Measurements from ENCODE around the gene KCNQ5. TPM values are rescaled to one million over a fixed set of nuclear protein-coding genes. Genes with fewer than 3 reads are reported as not detected.

Gene KCNQ5
- polyA plus RNA-seq, 1 donor (not counting 4 experiments of a cell fraction or from before 2014, with no cell fraction given): 3.4 TPM

- DNase-seq (ENCODE audit: low read depth, low spot score) (no peak), FAIRE-seq (no peak)
- H3K4me2 ChIP-seq (ENCODE audit: control insufficient read depth, extremely low read depth, insufficient read depth, low read depth, low read length): no peak overlapping the region
- no peak overlapping the region for H3K9ac ChIP-seq (ENCODE audit: control insufficient read depth, extremely low read depth, insufficient read depth, low read length)
- H3K36me3 ChIP-seq (ENCODE audit: control insufficient read depth in 2 of 2, extremely low read depth in 1 of 2, insufficient read depth in 2 of 2, low read length in 2 of 2): no peaks in the 10 kb centered on the region
- H3K9me1 ChIP-seq (ENCODE audit: control insufficient read depth, extremely low read depth, insufficient read depth, low read length): no peaks in the 10 kb centered on the region
- no peak overlapping the region for H3K4me3 ChIP-seq (ENCODE audit: control insufficient read depth in 2 of 3, extremely low read depth in 1 of 3, insufficient read depth in 2 of 3, low read depth in 1 of 3, low read length in 3 of 3)
- TF ChIP-seq EZH2 (IDR thresholded peaks at IDR 0.05; ENCODE audit: low read length) (no peak), CTCF (optimal IDR thresholded peaks at IDR 0.05 in 1 of 3, IDR thresholded peaks at IDR 0.05 in 1 of 3, conservative IDR thresholded peaks at IDR 0.05 in 1 of 3; ENCODE audit: extremely low read depth in 1 of 3, insufficient read depth in 2 of 3, low read length in 3 of 3) (no peak)
- no peaks in the 10 kb centered on the region for H3K9me3 ChIP-seq (ENCODE audit: control insufficient read depth, low read depth, low read length)
- no peaks in the 10 kb centered on the region for H3K27me3 ChIP-seq (ENCODE audit: control insufficient read depth, extremely low read depth, insufficient read depth, low read length)
- no peaks in the 10 kb centered on the region for H3K4me1 ChIP-seq (ENCODE audit: control insufficient read depth, extremely low read depth, insufficient read depth, low read length)
- no peak overlapping the region for H3K27ac ChIP-seq (ENCODE audit: control insufficient read depth, insufficient read depth, low read length)
- no peaks in the 10 kb centered on the region for H4K20me1 ChIP-seq (ENCODE audit: control insufficient read depth, extremely low read depth, insufficient read depth, low read length)
- H2AFZ ChIP-seq (ENCODE audit: control insufficient read depth, low read length): no peak overlapping the region
- H3K79me2 ChIP-seq (ENCODE audit: control insufficient read depth, insufficient read depth, low read length): no peaks in the 10 kb centered on the region
- dilution Hi-C loops (cut with MboI; ENCODE audit: extremely low pct_ligation_motif_present, low sequenced_read_pairs): no loop called here
Measured at GRCh38 chr6:73006146-73006545, 384.3 kb downstream of the KCNQ5 start.

DNA sequence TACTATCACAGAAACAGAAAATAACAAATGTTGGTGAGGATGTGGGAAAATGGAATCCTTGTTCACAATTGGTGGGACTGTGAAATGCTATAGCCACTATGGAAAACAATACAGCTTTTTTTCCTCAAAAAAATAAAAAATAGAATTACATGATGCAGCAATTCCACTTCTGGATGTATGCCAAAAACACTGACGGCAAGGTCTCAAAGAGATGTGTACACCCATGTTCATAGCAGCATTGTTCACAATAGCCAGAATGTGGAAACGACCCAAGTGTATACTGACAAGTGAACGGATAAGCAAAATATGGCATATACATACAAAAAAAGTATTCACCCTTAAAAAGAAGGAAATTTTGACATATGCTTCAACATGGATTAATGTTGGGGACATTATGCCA, 390.1 kb downstream of the KCNQ5 start:
- H3K27ac ChIP-seq (ENCODE audit: control insufficient read depth, insufficient read depth, low read length): no peak overlapping the region
- no peak overlapping the region for H3K9ac ChIP-seq (ENCODE audit: control insufficient read depth, extremely low read depth, insufficient read depth, low read length)
- no peaks in the 10 kb centered on the region for H3K36me3 ChIP-seq (ENCODE audit: control insufficient read depth in 2 of 2, extremely low read depth in 1 of 2, insufficient read depth in 2 of 2, low read length in 2 of 2)
- DNase-seq (ENCODE audit: low read depth, low spot score) (no peak), FAIRE-seq (no peak)
- H3K79me2 ChIP-seq (ENCODE audit: control insufficient read depth, insufficient read depth, low read length): no peaks in the 10 kb centered on the region
- no peak overlapping the region for H3K4me2 ChIP-seq (ENCODE audit: control insufficient read depth, extremely low read depth, insufficient read depth, low read depth, low read length)
- H3K9me1 ChIP-seq (ENCODE audit: control insufficient read depth, extremely low read depth, insufficient read depth, low read length): no peaks in the 10 kb centered on the region
- dilution Hi-C loops (cut with MboI; ENCODE audit: extremely low pct_ligation_motif_present, low sequenced_read_pairs): no loop called here
- H2AFZ ChIP-seq (ENCODE audit: control insufficient read depth, low read length): no peak overlapping the region
- no peak overlapping the region for H3K4me3 ChIP-seq (ENCODE audit: control insufficient read depth in 2 of 3, extremely low read depth in 1 of 3, insufficient read depth in 2 of 3, low read depth in 1 of 3, low read length in 3 of 3)
- H3K4me1 ChIP-seq (ENCODE audit: control insufficient read depth, extremely low read depth, insufficient read depth, low read length): no peaks in the 10 kb centered on the region
- H3K9me3 ChIP-seq (ENCODE audit: control insufficient read depth, low read depth, low read length): no peaks in the 10 kb centered on the region
- no peaks in the 10 kb centered on the region for H4K20me1 ChIP-seq (ENCODE audit: control insufficient read depth, extremely low read depth, insufficient read depth, low read length)
- H3K27me3 ChIP-seq (ENCODE audit: control insufficient read depth, extremely low read depth, insufficient read depth, low read length): no peaks in the 10 kb centered on the region
- TF ChIP-seq CTCF (optimal IDR thresholded peaks at IDR 0.05 in 1 of 3, IDR thresholded peaks at IDR 0.05 in 1 of 3, conservative IDR thresholded peaks at IDR 0.05 in 1 of 3; ENCODE audit: extremely low read depth in 1 of 3, insufficient read depth in 2 of 3, low read length in 3 of 3) (no peak), EZH2 (IDR thresholded peaks at IDR 0.05; ENCODE audit: low read length) (no peak)

Data from keratinocyte (primary cell).